ENCODE results near the gene PID1.

DNA sequence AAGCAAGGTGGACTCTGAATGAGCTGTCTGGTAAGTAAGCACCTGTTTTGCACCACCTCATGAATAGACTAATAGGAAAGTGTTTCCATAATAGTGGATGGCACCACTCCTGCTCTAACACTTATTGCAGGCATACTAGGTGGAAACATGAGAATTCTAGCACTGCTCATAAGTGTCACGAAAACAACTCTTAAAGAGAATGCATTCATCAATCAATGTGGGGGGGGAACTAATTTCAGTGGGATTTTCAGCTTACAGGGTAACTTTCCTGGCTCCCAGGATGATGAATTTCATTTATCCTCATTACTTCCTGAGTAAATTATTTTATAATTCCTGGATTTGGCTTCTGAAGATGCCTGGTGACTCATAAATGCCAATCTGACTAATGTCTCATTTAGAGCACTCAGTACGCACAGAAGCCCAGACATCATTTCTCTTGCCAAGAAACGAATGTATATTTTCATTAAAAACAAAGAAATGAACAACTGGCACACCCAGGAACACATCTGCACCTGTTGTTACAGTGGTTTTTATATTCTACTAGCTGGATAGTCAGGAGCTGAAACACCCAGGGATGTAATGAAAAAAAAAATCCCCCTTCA, 129.6 kb downstream of the PID1 start:
- TF ChIP-seq RFX5 (IDR thresholded peaks at IDR 0.05; ENCODE audit: low read length): no peak
- TF ChIP-seq, protein P1, sequence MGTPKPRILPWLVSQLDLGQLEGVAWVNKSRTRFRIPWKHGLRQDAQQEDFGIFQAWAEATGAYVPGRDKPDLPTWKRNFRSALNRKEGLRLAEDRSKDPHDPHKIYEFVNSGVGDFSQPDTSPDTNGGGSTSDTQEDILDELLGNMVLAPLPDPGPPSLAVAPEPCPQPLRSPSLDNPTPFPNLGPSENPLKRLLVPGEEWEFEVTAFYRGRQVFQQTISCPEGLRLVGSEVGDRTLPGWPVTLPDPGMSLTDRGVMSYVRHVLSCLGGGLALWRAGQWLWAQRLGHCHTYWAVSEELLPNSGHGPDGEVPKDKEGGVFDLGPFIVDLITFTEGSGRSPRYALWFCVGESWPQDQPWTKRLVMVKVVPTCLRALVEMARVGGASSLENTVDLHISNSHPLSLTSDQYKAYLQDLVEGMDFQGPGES (IDR thresholded peaks at IDR 0.05; ENCODE audit: low read depth, low read length): no peak
- TF ChIP-seq, protein P2, sequence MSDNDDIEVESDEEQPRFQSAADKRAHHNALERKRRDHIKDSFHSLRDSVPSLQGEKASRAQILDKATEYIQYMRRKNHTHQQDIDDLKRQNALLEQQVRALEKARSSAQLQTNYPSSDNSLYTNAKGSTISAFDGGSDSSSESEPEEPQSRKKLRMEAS (IDR thresholded peaks at IDR 0.05; ENCODE audit: low read depth): no peak
- no peak for TF ChIP-seq SMC3 (IDR thresholded peaks at IDR 0.05; ENCODE audit: low read depth, low read length)
- TF ChIP-seq RCOR1 (IDR thresholded peaks at IDR 0.05; ENCODE audit: low read length): no peak
- TF ChIP-seq, protein P3, sequence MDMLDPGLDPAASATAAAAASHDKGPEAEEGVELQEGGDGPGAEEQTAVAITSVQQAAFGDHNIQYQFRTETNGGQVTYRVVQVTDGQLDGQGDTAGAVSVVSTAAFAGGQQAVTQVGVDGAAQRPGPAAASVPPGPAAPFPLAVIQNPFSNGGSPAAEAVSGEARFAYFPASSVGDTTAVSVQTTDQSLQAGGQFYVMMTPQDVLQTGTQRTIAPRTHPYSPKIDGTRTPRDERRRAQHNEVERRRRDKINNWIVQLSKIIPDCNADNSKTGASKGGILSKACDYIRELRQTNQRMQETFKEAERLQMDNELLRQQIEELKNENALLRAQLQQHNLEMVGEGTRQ (IDR thresholded peaks at IDR 0.05; ENCODE audit: borderline replicate concordance, low read depth, low read length): no peak
- TF ChIP-seq, protein P4, sequence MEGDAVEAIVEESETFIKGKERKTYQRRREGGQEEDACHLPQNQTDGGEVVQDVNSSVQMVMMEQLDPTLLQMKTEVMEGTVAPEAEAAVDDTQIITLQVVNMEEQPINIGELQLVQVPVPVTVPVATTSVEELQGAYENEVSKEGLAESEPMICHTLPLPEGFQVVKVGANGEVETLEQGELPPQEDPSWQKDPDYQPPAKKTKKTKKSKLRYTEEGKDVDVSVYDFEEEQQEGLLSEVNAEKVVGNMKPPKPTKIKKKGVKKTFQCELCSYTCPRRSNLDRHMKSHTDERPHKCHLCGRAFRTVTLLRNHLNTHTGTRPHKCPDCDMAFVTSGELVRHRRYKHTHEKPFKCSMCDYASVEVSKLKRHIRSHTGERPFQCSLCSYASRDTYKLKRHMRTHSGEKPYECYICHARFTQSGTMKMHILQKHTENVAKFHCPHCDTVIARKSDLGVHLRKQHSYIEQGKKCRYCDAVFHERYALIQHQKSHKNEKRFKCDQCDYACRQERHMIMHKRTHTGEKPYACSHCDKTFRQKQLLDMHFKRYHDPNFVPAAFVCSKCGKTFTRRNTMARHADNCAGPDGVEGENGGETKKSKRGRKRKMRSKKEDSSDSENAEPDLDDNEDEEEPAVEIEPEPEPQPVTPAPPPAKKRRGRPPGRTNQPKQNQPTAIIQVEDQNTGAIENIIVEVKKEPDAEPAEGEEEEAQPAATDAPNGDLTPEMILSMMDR (IDR thresholded peaks at IDR 0.05): no peak
- no peak for TF ChIP-seq FOXJ3 (CRISPR knock-in tag; IDR thresholded peaks at IDR 0.05)
- TF ChIP-seq CHD2 (IDR thresholded peaks at IDR 0.05; ENCODE audit: low read length, partially characterized antibody): no peak
